Measurements from ENCODE around the gene REST. TPM values are rescaled to one million over a fixed set of nuclear protein-coding genes. Genes with fewer than 3 reads are reported as not detected.
A peak's percentile ranks its signal among the peaks of the same experiment; 100 is the strongest.
"Not testable (repeated sequence)": the region's sequence is repeated elsewhere in the genome, so short reads cannot be mapped to it uniquely, and the experiment has no call there.

The REST gene
- total RNA-seq, 1 experiment from 2014 or later: 21.2 TPM

DNA sequence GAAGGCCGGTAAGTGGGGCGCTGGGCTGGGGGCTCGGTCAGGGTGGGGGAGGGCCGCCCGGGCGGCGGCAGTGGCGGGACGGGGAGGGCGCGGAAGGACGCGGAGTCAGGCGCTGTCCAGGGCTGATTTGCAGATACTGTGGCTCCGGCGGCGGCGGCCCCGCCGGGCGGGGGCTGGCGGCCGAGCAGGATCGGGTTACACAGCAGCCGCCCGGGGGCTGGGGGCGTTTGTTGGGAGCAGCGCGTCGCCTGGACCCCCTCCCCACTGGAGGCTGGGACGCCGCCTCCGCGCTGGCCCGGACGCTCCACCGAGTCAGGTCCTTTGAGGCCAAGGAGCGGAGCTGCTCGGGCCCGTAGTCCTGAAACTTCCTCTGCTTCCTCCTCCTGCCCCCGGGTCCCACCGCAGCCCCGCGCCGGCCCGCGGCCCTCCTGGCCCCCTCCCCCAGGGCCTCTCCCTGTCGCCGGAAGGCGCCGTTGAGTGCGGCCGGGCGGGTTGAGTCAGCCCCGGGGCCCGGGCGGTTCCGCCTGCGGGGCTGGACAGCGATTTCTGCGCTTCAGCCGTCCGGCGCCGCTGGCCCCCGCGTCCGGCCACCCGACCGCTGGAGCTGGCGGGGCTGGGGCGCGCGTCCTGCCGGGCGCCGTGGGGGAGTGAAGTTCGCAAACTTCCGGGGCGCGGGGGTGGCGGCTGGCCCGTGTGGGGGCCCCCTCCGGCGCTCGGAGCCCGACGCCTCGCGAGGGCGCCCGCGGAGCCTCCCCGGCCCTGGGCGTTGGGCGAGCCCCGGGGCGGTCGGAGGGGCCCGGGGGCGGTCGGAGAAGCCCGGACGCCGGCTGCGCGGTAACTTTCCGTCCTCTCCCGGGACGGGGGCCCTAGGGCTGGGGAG is 746 bp downstream of the REST start:
- no peak for DNase-seq (ENCODE audit: extremely low read depth, low read depth)

DNA sequence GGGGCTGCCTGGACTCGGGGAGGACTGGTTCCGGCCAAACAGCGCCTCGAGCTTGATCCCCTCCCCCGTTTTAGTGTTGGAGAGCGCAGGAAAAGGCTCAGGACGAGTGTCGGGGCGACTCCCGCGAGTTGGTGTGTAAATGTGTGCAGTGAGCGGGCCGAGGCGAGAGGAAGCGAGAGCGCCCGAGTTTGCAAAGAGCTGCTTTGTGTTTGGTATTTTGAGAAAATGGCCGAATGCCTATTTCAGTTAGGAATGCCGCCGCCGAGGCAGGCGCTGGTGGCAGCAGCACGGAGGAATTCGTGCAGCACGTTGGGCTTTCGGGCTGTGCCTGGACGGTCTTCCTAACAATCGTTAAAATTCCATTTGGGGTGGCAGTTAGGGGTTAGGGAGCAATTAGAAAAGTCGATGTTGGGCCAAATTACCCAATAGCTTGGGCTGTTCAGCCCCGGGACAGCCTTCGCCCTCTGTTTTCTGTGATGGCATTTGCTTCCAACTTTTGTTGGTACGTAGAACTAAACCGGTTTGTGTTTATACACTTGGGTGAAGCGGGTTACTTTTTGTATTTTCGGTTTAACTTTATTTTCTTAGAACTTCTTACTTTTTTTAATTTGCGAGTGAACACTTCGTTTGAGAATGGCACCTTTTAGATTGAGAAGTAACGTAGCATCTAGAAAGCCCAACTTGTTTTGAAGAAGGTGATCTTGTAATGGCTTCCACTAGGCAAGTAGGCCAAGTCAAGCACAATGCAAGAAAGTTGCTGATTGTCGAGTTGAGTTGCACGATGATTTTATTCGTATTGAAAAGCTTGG is 1.6 kb downstream of the REST start:
- DNase-seq (ENCODE audit: extremely low read depth, low read depth): no peak

DNA sequence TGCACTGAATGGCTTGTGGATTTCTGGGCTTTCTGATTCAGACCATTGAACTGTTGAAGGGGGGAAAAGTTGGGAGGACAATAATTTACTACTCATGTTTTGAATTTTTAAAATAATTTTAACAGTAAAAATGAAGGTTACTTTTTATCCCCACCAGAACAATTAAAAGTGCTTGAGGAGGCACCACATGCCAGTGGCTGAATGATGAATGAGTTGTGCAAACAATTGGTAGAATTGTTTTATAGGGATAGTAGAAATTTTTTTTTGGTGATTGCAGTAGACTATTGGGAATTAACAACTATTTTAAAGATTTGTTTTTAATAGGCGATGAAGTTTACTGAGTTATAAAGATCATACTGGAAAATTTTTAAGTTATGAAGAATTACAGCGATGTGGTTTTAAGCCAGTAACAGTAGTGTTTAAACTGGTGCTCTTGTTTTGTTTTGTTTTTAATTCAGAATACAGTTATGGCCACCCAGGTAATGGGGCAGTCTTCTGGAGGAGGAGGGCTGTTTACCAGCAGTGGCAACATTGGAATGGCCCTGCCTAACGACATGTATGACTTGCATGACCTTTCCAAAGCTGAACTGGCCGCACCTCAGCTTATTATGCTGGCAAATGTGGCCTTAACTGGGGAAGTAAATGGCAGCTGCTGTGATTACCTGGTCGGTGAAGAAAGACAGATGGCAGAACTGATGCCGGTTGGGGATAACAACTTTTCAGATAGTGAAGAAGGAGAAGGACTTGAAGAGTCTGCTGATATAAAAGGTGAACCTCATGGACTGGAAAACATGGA is 2.7 kb downstream of the REST start:
- DNase-seq (ENCODE audit: extremely low read depth, low read depth): no peak

DNA sequence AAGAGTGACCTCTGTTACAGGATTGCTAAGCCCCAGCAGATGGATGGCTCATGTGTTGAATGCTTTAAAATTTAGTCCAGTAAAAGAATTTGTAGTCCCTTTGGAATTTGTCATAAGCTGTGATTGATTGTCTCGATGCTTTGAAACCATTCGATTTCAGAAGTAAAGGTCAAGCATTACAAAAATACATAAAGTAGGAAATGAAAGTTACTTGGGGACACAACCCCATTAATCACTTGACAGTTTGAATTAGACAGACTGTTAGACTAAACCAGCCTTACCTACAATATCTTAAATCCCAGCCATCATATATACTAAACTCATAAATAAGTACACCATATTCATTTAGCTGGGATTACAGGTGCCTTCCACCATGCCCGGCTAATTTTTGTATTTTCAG is 6.6 kb downstream of the REST start:
- no peak for DNase-seq (ENCODE audit: extremely low read depth, low read depth)

DNA sequence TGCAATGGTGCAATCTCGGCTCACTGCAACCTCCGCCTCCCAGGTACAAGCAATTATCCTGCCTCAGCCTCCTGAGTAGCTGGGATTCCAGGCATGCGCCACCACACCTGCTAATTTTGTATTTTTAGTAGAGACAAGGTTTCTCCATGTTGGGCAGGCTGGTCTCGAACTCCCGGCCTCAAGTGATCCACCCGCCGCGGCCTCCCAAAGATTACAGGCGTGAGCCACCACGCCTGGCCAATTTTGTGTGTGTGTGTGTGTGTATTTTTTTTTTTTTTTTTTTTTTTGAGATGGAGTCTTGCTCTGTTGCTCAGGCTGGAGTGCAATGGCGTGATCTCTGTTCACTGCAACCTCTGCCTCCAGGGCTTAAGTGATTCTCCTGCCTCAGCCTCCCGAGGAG is 7.3 kb downstream of the REST start:
- DNase-seq (ENCODE audit: extremely low read depth, low read depth): not testable (repeated sequence)

DNA sequence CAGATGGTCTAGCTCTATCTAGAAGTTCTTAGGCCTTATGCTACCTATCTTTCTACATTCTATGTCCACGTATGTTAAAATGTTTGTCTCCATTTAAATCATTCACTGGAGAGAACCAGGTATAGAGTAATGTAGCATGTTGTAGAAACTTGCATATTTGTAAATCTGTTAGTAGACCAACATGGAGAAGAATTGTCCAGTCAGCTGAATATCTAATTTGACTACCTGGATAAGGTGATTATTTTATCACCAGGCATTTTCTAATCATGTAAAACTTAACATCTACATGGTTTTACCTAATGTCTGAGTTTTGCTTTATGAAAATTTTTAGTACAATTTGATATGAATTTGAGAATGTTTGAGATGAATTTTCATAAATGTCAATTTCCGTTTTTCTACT is 19.5 kb downstream of the REST start:
- no peak for DNase-seq (ENCODE audit: extremely low read depth, low read depth)

DNA sequence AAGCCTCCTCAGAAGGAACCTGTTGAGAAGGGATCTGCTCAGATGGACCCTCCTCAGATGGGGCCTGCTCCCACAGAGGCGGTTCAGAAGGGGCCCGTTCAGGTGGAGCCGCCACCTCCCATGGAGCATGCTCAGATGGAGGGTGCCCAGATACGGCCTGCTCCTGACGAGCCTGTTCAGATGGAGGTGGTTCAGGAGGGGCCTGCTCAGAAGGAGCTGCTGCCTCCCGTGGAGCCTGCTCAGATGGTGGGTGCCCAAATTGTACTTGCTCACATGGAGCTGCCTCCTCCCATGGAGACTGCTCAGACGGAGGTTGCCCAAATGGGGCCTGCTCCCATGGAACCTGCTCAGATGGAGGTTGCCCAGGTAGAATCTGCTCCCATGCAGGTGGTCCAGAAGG is 22.9 kb downstream of the REST start:
- no peak for DNase-seq (ENCODE audit: extremely low read depth, low read depth)

DNA sequence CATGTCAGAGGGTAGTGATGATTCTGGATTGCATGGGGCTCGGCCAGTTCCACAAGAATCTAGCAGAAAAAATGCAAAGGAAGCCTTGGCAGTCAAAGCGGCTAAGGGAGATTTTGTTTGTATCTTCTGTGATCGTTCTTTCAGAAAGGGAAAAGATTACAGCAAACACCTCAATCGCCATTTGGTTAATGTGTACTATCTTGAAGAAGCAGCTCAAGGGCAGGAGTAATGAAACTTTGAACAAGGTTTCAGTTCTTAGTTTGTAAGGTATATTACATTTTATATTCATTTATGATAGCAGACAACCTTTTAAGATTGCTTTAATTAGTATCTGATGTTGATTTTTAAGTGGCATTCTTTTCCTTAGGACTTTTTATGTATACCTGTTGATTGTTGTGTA is 24.2 kb downstream of the REST start:
- no peak for DNase-seq (ENCODE audit: extremely low read depth, low read depth)

DNA sequence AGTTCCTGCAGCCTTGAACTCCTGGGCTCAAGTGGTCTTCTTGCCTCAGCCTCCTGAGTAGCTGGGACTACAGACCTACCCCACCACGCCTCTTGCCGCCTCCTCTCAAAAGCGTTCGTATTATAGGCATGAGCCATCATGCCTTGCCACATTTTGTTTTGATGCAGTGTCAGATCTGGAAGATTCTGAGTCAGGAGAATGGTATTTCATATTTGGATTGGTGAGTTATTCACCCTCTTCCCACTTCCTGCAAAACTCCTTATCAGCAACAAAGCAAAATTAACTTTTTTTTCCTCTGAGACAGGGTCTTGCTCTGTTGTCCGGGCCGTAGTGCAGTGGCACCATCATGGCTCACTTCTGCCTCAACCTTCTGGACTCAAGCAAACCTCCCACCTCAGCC is 29.6 kb downstream of the REST start:
- DNase-seq (ENCODE audit: extremely low read depth, low read depth): no peak

DNA sequence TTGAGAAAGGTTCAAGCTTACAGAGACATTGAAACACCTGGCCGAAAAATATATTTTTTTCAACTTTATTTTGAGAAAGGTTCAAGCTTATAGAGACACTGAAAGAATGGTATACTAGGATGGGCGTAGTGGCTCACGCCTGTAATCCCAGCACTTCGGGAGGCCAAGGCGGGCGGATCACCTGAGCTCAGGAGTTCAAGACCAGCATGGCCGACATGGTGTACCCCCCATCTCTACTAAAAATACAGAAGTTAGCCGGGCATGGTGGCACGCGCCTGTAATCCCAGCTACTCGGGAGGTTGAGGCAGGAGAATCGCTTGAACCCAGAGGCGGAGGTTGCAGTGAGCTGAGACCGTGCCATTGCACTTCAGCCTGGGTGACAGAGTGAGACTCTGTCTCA is 32.1 kb downstream of the REST start:
- not testable (repeated sequence) for DNase-seq (ENCODE audit: extremely low read depth, low read depth)

DNA sequence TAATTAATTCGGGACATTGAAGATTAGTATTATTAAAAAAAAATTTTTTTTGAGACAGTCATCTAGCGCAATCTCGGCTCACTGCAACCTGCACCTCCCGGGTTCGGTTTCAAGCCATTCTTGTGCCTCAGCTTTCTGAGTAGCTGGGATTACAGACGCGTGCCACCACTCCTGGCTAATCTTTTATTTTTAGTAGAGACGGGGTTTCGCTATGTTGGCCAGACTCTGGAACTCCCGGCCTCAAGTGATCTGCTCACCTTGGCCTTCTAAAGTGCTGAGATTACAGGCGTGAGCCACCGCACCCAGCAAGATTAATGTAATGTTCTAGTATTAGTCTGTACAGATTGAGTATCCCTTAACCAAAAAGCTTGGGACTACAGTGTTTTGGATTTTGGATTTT is 32.7 kb downstream of the REST start:
- no peak for DNase-seq (ENCODE audit: extremely low read depth, low read depth)

DNA sequence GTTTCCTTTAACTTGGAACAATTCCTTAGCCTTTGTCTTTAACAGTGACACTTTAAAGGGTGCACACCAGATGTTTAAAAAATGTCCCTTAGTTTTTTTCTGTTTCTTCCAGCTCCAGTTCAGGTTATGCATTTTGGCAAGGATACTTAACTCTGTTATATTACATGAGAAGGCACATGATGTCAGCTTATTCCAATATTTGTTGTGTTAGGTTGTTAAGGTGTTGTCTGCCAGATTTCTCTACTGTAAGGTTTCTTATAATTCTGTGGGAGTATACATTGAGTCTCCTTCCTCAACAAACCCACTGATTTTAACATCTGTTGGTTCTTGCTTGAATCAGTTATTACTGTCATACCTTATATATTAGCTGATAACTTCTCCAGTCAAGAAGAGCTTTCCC is 33.3 kb downstream of the REST start:
- DNase-seq (ENCODE audit: extremely low read depth, low read depth): no peak

DNA sequence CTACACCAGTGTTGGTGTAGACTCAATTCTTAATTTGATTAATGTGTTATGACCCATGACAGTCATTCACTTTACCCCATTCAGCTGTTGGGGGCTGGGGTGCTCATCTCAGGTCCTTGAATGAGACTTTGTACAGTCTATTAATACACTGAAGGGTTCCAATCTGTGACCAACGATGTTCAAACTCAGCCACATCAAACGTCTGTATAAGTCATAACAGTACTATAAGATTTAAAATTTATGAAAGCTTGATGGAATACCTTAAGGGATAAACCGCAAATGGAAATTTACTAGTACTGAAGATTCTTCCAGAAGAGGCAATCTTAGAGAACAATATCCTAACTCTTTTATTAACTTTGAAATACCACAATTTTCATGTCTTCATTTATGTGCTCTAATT is 33.7 kb downstream of the REST start:
- no peak for DNase-seq (ENCODE audit: extremely low read depth, low read depth)

DNA sequence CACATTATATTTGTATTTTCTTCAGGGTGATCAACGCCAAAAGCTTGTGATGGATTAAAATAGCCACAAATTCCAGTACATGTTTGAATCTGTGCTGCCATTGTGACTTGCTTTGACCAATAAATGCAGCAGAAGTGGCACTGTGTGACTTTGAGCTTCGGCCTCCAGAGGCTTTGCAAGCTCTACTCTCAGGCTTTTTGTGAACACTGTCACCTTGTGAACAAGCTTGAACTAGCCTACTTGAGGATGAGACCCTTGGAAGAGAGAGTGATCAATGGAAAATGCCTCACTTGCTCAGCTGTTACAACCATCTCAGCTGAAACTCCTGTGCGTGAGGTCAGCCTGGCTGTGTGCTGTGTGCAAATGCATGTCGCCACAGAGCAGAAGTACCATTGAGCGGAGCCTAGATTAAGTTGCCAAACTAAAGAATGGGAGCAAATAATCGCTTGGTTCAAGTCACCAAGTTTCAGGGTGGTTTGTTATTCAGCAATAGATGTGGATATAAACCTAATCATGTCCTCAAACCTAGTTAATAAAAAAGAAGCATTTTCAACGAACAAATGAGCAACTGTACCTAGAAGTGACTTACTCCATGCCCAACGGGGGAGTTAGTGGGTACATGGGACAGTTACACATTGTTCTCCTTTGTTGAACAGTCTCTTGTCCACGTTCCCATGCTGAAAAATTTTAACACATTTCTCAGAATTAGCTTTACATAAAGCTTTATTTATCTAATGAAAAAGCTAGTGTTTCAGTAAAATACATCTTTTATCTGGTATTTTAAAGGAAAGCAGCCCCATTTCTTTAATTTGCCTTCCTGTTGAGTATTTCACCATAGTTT is 46.2 kb downstream of the REST start:
- DNase-seq (ENCODE audit: extremely low read depth, low read depth): no peak

DNA sequence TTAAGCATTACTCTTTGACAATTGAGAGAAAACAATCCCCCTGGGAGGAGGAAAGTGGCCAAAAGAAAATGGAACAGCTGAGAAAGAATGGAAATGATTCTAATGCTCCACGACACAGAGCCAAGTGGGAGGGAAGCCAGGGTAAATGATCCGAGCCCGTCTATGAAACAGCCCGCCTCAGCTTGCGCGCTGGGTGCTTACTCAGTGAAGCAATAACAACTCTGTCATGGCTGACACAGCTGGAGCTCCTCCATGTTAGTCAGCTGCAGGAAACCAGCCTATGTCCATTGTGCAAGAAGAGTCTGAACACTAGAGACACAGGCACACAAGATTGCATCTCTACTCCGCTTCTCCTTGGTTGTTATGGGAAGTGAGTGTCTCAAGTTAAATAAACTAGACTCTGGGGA is 50.4 kb downstream of the REST start:
- DNase-seq (ENCODE audit: extremely low read depth, low read depth): peak; percentile 53

DNA sequence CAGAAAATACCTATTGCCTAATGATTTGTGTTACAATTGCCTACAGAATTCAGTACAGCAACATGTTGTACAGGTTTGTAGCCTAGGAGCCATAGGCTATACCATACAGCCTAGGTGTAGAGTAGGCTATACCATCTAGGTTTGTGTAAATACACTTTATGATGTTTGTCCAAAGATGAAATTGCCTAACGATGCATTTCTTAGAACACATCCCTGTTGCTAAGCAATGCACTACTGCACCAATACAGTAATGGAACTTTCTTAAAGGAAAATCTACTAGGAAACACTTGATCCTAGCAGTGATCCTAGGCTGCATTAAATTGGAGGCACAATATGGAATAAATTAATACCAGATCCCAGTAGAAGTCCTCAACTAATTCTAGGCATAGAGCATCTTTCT is 51.4 kb downstream of the REST start:
- no peak for DNase-seq (ENCODE audit: extremely low read depth, low read depth)

DNA sequence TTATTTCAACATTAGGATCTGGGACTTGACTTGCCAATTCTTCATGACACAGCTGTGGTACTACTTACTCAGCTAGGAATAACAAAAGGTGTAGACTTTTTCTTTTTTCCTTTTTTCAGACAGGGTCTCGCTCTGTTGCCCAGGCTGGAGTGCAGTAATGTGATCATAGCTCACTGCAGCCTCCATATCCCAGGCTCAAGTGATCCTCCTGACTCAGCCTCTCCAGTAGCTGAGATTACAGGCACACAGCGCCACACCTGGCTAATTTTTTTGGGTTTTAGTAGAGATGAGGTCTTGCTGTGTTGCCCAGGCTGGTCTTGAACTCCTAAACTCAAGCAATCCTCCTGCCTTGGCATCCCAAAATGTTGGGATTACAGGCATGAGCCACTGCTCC is 53.4 kb downstream of the REST start:
- DNase-seq (ENCODE audit: extremely low read depth, low read depth): no peak

DNA sequence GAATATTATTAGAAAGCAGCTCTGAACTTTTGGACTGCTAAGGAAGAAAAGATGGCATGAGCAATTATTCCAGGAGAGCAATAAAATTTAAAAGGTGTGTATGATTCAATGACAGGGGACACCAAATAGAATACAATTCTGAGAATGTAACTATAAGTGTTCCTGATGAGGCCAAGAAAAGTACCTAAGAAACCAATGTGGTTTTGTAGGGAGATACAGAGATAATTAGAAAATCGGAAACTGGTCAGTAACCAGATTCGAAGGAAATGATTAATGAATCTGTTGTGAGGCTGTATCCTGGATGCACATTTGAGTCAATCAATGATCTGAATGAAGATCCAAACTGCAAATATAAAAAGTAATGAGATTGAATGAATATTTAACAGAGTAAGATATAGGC is 63.7 kb downstream of the REST start:
- DNase-seq (ENCODE audit: extremely low read depth, low read depth): no peak

DNA sequence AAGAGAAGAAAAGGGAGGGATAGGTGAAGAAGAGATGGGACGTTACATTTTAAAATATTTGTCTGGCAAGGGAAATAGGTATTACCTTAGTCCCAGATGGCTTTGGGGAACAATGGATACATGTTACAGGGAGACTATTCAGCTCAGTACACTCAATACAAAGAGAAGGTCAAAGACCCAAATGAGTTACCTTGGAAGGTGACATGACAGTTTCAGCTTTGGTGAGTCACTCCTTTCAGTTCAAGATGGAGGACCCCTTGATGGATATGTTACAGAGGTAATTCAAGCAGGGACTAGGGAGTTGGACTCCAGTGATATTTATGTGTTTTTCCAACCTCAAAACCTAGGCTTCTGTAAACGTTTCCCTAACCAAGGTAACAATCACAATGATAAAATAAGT is 64.7 kb downstream of the REST start:
- DNase-seq (ENCODE audit: extremely low read depth, low read depth): no peak

DNA sequence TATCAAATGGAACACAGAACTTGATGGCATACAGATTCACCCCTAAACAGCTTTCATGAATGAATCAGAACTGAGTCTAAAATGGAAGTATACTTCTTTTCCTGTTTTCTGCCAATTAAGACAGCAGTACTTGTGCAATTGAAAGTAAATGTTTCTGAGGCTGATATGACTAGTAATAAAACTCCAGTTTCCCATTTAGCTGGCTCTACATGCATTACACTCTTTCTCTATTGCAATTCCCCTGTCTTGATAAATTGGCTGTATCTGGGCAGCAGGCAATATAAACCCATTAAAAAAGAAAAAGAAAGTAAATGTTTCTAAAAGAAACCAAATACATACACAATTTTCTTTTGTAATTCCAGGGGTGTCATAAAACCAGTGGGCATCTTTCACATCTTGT is 65.1 kb downstream of the REST start:
- DNase-seq (ENCODE audit: extremely low read depth, low read depth): no peak

Measured in NCI-H460 (cell line).